Measurements from ENCODE around the gene PLA2G4A.

The PLA2G4A gene

GRCh38 chr1:186923486-186923885 lies 94.7 kb downstream of the PLA2G4A start:
- no peak for DNase-seq

- DNase-seq = no peak
Observed at GRCh38 chr1:186925881-186926669, 97.3 kb downstream of the PLA2G4A start.

- no peak for DNase-seq
Observed at GRCh38 chr1:186927884-186928283, 99.1 kb downstream of the PLA2G4A start.

- DNase-seq = no peak
Observed at GRCh38 chr1:186930238-186930637, 101.5 kb downstream of the PLA2G4A start.

GRCh38 chr1:186937016-186937670 lies 108.4 kb downstream of the PLA2G4A start:
- DNase-seq = no peak

- no peak for DNase-seq
Observed at GRCh38 chr1:186943891-186944686, 115.3 kb downstream of the PLA2G4A start.

GRCh38 chr1:186945146-186945545 lies 116.4 kb downstream of the PLA2G4A start:
- no peak for DNase-seq

- no peak for DNase-seq
Observed at GRCh38 chr1:186948535-186948934, 119.8 kb downstream of the PLA2G4A start.

GRCh38 chr1:186949173-186949572 lies 120.4 kb downstream of the PLA2G4A start:
- no peak for DNase-seq

DNA sequence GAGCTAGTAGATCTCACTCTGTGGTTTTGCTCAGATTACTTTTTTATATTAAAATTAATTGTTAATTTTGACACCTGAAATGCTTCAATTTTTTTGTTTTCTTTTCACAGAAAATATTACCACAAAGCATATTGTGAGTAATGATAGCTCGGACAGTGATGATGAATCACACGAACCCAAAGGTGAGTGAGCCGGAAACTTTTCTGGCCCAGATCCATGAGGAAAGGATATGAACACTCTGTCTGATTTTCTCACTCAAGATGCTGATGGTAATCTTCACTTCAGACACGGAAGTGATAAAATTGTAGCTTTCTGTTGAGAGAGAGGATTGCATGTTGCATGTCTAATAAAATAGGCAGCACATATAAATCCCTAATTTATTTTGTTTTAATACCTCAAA lies 121.8 kb downstream of the PLA2G4A start:
- no peak for DNase-seq

GRCh38 chr1:186953876-186954275 lies 125.1 kb downstream of the PLA2G4A start:
- no peak for DNase-seq

DNA sequence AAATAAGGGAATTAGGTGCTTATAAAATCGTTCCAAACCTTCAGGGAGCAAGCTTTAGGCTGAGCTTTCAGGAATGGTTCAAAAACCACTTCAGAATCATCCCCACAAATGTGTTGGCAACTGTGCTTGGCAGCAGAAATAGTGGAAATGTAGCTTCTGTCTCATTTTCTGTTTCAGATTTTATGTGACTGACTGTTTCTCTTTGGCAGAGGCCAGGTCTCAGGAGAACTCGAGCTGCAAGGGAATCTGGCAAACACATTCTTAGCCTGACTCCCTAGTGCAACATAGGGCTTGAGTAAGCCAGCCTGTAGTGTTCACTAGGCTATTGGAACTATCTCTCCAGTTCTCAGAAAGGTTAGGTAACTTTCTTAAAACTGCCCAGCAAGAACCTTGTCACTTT lies 128.6 kb downstream of the PLA2G4A start:
- no peak for DNase-seq

- DNase-seq = no peak
Observed at GRCh38 chr1:186958520-186958919, 129.8 kb downstream of the PLA2G4A start.

- no peak for DNase-seq
Observed at GRCh38 chr1:186960861-186961260, 132.1 kb downstream of the PLA2G4A start.

- DNase-seq = no peak
Observed at GRCh38 chr1:186965847-186966246, 137.1 kb downstream of the PLA2G4A start.

DNA sequence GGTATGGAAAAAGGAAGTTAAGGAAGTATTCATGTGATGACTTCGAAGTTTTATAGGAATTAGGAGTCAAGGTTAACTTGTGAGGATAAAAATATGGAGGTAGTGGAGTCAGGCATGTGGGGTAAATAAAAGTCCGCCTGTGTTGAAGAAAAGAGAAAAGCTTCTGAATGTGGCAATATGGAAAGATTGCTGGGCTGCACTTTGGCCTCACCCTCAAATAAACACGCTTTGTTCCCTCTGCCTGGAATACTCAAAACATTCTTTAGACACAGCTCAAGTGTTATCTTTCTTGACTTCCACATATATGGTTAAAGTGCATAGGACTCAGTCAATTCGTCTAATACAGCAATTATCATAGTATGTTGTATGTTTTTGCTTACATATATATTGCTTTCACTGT lies 137.7 kb downstream of the PLA2G4A start:
- DNase-seq = no peak

GRCh38 chr1:186967656-186968394 lies 139.1 kb downstream of the PLA2G4A start:
- no peak for DNase-seq

DNA sequence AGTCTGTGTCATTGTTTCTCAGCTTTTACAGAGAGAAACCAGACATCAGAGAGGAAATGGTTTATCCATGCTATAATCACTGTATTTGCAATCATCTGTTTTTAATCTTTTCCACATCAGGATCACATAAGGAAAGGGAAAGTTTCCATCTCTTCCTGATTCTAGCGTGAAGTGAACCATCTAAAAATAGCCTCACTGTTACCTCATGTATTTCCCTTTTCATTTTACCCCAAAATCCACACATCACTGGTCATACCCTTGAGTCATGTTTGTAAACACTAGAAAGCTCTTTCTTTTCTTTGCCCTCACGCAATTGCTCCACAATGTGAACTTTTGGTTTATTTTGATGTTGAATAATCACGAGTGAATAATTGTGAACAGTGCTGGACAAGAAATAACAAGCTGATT lies 146.0 kb downstream of the PLA2G4A start:
- no peak for DNase-seq

GRCh38 chr1:186975220-186975619 lies 146.5 kb downstream of the PLA2G4A start:
- DNase-seq = no peak

DNA sequence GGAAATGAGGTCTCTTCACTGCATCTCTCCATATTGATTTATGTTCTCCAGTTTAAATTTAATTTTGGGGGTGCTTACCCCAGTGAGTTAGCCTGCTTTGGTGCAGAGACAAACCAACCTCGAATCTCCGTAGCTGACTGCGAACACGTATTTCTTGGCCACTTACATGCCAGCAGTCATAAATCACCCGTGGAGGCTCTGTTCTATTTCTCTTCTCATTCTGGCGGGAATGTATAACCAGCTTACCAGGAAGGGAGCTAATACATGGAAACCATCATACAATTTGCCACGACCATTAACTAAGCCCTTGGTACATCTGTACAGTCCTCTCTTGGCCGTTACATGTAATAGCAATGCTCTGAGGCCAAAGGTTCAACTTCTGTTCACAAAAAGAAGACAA lies 148.0 kb downstream of the PLA2G4A start:
- DNase-seq = no peak

DNA sequence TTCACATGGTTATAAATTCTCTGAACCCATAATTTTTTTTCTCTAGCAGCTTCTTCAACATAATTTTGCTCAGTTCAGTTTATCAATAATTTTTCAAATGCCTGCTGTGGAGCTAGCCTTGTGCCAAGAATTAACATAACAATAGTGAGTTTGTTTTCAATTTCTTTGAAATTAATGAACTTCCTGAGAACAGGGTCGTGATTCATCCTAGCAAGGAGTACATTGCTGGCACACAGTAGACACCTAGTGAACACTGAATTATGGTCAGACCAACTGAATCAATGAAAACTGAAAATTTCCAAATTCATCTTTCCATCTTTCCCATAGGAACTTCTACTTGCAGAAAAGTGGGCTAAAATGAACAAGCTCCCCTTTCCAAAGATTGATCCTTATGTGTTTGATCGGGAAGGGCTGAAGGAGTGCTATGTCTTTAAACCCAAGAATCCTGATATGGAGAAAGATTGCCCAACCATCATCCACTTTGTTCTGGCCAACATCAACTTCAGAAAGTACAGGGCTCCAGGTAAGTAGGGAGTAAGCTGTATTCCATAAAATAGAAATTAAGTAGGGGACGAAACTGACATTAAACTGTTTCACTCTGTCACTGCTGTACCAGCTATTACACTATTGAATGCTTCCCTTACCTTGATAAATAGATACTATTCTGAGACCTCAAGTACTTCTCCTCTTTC lies 148.7 kb downstream of the PLA2G4A start:
- no peak for DNase-seq
